ENCODE results near the gene GLRA1. TPM values are rescaled to one million over a fixed set of nuclear protein-coding genes. Genes with fewer than 3 reads are reported as not detected.

The GLRA1 gene
- total RNA-seq, 3 donors from 2014 or later (not counting 1 experiment from before 2014, with no cell fraction given), result not detected

- Mint-ChIP-seq H3K4me1 (no peaks in the 10 kb centered on the region), H3K36me3 (no peaks in the 10 kb centered on the region), H3K27ac (no peak overlapping the region), H3K27me3 (ENCODE audit: low read depth in 2 of 2) (peaks cover 7 to 9% of the 10 kb centered on the region in 2 donors), H3K4me3 (no peak overlapping the region), H3K9me3 (peaks cover 0 to 3% of the 10 kb centered on the region in 2 donors)
- H3K27ac ChIP-seq (ENCODE audit: low read length), result no peak overlapping the region
- H3K36me3 ChIP-seq (ENCODE audit: control insufficient read depth, insufficient read depth, low read length), result no peaks in the 10 kb centered on the region
- H3K4me1 ChIP-seq (ENCODE audit: control insufficient read depth, insufficient read depth, low read length), result no peaks in the 10 kb centered on the region
- H3K4me3 ChIP-seq (ENCODE audit: low read length), result no peak overlapping the region
- WGBS (ENCODE audit: insufficient coverage), result 64% methylated on average over 2 of the region's 2 CpGs
- H3K9me3 ChIP-seq (ENCODE audit: control insufficient read depth, insufficient read depth, low read length), result no peaks in the 10 kb centered on the region
- DNase-seq, result no peak
- no peaks in the 10 kb centered on the region for H3K27me3 ChIP-seq (ENCODE audit: control insufficient read depth, insufficient read depth, low read length)
- intact Hi-C loops (cut with micrococcal nuclease), result no loop called here
- no peak for TF ChIP-seq CTCF (IDR thresholded peaks at IDR 0.05)
- no peak for ATAC-seq
These were observed 42.9 kb downstream of the GLRA1 start for GRCh38 chr5:151881621-151882225.

GRCh38 chr5:151880324-151880723 lies 44.3 kb downstream of the GLRA1 start:
- no peak overlapping the region for H3K4me3 Mint-ChIP-seq
- peaks cover 0 to 3% of the 10 kb centered on the region in 2 donors for H3K9me3 Mint-ChIP-seq
- peaks cover 2 to 6% of the 10 kb centered on the region in 2 donors for H3K27me3 Mint-ChIP-seq (ENCODE audit: low read depth in 2 of 2)
- Histone ChIP-seq H3K9me3 (ENCODE audit: control insufficient read depth, insufficient read depth, low read length) (no peaks in the 10 kb centered on the region), H3K36me3 (ENCODE audit: control insufficient read depth, insufficient read depth, low read length) (no peaks in the 10 kb centered on the region), H3K27me3 (ENCODE audit: control insufficient read depth, insufficient read depth, low read length) (no peaks in the 10 kb centered on the region), H3K4me1 (ENCODE audit: control insufficient read depth, insufficient read depth, low read length) (no peaks in the 10 kb centered on the region), H3K27ac (ENCODE audit: low read length) (no peak overlapping the region), H3K4me3 (ENCODE audit: low read length) (no peak overlapping the region)
- H3K27ac Mint-ChIP-seq, result no peak overlapping the region
- intact Hi-C loops (cut with micrococcal nuclease), result no loop called here
- no peak for TF ChIP-seq CTCF (IDR thresholded peaks at IDR 0.05)
- no peaks in the 10 kb centered on the region for H3K4me1 Mint-ChIP-seq
- DNase-seq, result no peak
- no peaks in the 10 kb centered on the region for H3K36me3 Mint-ChIP-seq
- no peak for ATAC-seq

GRCh38 chr5:151873701-151874100 lies 51.0 kb downstream of the GLRA1 start:
- Mint-ChIP-seq H3K27me3 (ENCODE audit: low read depth in 2 of 2) (peaks cover 0 to 7% of the 10 kb centered on the region in 2 donors), H3K4me1 (peaks cover 2% of the 10 kb centered on the region in 2 donors), H3K27ac (no peak overlapping the region), H3K4me3 (no peak overlapping the region), H3K9me3 (peaks cover 0 to 3% of the 10 kb centered on the region in 2 donors), H3K36me3 (no peaks in the 10 kb centered on the region)
- WGBS (ENCODE audit: insufficient coverage), result 95% methylated on average over 1 of the region's 3 CpGs
- H3K9me3 ChIP-seq (ENCODE audit: control insufficient read depth, insufficient read depth, low read length), result no peaks in the 10 kb centered on the region
- no peaks in the 10 kb centered on the region for H3K36me3 ChIP-seq (ENCODE audit: control insufficient read depth, insufficient read depth, low read length)
- ATAC-seq (no peak), DNase-seq (no peak)
- peaks cover 3% of the 10 kb centered on the region for H3K4me1 ChIP-seq (ENCODE audit: control insufficient read depth, insufficient read depth, low read length)
- intact Hi-C loops (cut with micrococcal nuclease), result no loop called here
- H3K4me3 ChIP-seq (ENCODE audit: low read length), result no peak overlapping the region
- H3K27me3 ChIP-seq (ENCODE audit: control insufficient read depth, insufficient read depth, low read length), result no peaks in the 10 kb centered on the region
- H3K27ac ChIP-seq (ENCODE audit: low read length), result no peak overlapping the region
- TF ChIP-seq CTCF (IDR thresholded peaks at IDR 0.05), result no peak

- ATAC-seq (no peak), DNase-seq (no peak)
- no peak overlapping the region for H3K4me3 Mint-ChIP-seq
- peaks cover 0 to 4% of the 10 kb centered on the region in 2 donors for H3K27me3 Mint-ChIP-seq (ENCODE audit: low read depth in 2 of 2)
- WGBS (ENCODE audit: insufficient coverage), result no CpG with 5 or more reads among the region's 3 CpGs
- peaks cover 5% of the 10 kb centered on the region in 2 donors for H3K4me1 Mint-ChIP-seq
- Histone ChIP-seq H3K9me3 (ENCODE audit: control insufficient read depth, insufficient read depth, low read length) (no peaks in the 10 kb centered on the region), H3K4me1 (ENCODE audit: control insufficient read depth, insufficient read depth, low read length) (peaks cover 5% of the 10 kb centered on the region), H3K36me3 (ENCODE audit: control insufficient read depth, insufficient read depth, low read length) (no peaks in the 10 kb centered on the region), H3K27me3 (ENCODE audit: control insufficient read depth, insufficient read depth, low read length) (no peaks in the 10 kb centered on the region), H3K27ac (ENCODE audit: low read length) (no peak overlapping the region), H3K4me3 (ENCODE audit: low read length) (no peak overlapping the region)
- H3K36me3 Mint-ChIP-seq, result no peaks in the 10 kb centered on the region
- no peak for TF ChIP-seq CTCF (IDR thresholded peaks at IDR 0.05)
- H3K27ac Mint-ChIP-seq, result no peak overlapping the region
- intact Hi-C loops (cut with micrococcal nuclease), result no loop called here
- H3K9me3 Mint-ChIP-seq, result peaks cover 0 to 3% of the 10 kb centered on the region in 2 donors
These were observed 52.0 kb downstream of the GLRA1 start for GRCh38 chr5:151872701-151873100.
